IMR-90 (cell line): Measurements from ENCODE around the gene GNAI1. TPM values are rescaled to one million over a fixed set of nuclear protein-coding genes. Genes with fewer than 3 reads are reported as not detected.

Experiments used
- ATAC-seq: fragments of 200-7000 bp; cut with Tn5 transposase; 2 replicates; pipeline ENCODE4 v1.9.1; 2020; ENCODE audit warnings: low read depth, mild to moderate bottlenecking, moderate library complexity
- BruUV-seq: library from RNA; stranded (reverse); fragments of 400-500 nt; replicated peaks from 2 replicates; lab custom pipeline; 2021; lab: Mats Ljungman, UMichigan
- CTCF ChIA-PET: fragments of 300-600 bp; formaldehyde crosslinking; extraction: SDS; loops from one replicate; lab custom pipeline; 2021; ENCODE audit warnings: antibody characterized with exemption; lab: Yijun Ruan, JAX
- POLR2A ChIA-PET: fragments of 300-600 bp; sonication (Branson Sonifier 250); formaldehyde crosslinking; loops from one replicate; lab custom pipeline; 2022; ENCODE audit warnings: antibody characterized with exemption; ENCODE audit not compliant: unreplicated experiment; lab: Charles Lee
- DNase-seq: peaks from one replicate; pipeline ENCODE4 v3.0.0; 2013
- H2AFZ ChIP-seq: replicated peaks from 2 replicates; pipeline ENCODE3; 2013; ENCODE audit warnings: low read length, mild to moderate bottlenecking; ENCODE audit not compliant: poor library complexity
- H2AK5ac ChIP-seq: 2 replicates; pipeline ENCODE4 v1.6.1; 2013; ENCODE audit warnings: low read depth, low read length, inconsistent platforms
- H2AK9ac ChIP-seq: replicated peaks from 2 replicates; pipeline ENCODE3; 2013; ENCODE audit warnings: mild to moderate bottlenecking, low read depth, low read length, moderate library complexity; ENCODE audit not compliant: poor library complexity
- H2BK120ac ChIP-seq: 2 replicates; pipeline ENCODE4 v1.6.1; 2013; ENCODE audit warnings: low read depth, low read length, inconsistent platforms
- H2BK15ac ChIP-seq: 3 replicates; pipeline ENCODE4 v1.6.1; 2013; ENCODE audit warnings: low read depth, low read length, inconsistent platforms
- H2BK20ac ChIP-seq: 2 replicates; pipeline ENCODE4 v1.6.1; 2013; ENCODE audit warnings: low read depth, mild to moderate bottlenecking, inconsistent platforms, low read length, moderate library complexity
- H2BK5ac ChIP-seq: 2 replicates; pipeline ENCODE4 v1.6.1; 2013; ENCODE audit warnings: mild to moderate bottlenecking, low read depth, low read length, inconsistent platforms; ENCODE audit not compliant: poor library complexity, severe bottlenecking
- H3K14ac ChIP-seq: replicated peaks from 2 replicates; pipeline ENCODE4 v1.6.1; 2013; ENCODE audit warnings: low read depth, low read length, inconsistent platforms
- H3K18ac ChIP-seq: 2 replicates; pipeline ENCODE4 v1.6.1; 2013; ENCODE audit warnings: low read depth, low read length, control low read depth
- H3K23ac ChIP-seq: 2 replicates; pipeline ENCODE4 v1.6.1; 2013; ENCODE audit warnings: low read depth, low read length, inconsistent platforms
- H3K27ac ChIP-seq: 2 replicates; pipeline ENCODE4 v1.5.1; 2013; ENCODE audit warnings: mild to moderate bottlenecking, control low read depth, low read length; ENCODE audit not compliant: insufficient read depth
- H3K27me3 ChIP-seq: 2 replicates; pipeline ENCODE4 v1.6.1; 2013; ENCODE audit warnings: low read length; ENCODE audit not compliant: control insufficient read depth, insufficient read depth
- H3K36me3 ChIP-seq: 2 replicates; pipeline ENCODE4 v1.6.1; 2013; ENCODE audit warnings: low read length, mixed read lengths; ENCODE audit not compliant: control insufficient read depth, insufficient read depth
- H3K4ac ChIP-seq: 2 replicates; pipeline ENCODE4 v1.6.1; 2013; ENCODE audit warnings: low read depth, low read length, inconsistent platforms
- H3K4me1 ChIP-seq: 2 replicates; pipeline ENCODE4 v1.6.1; 2013; ENCODE audit warnings: low read length, mixed read lengths; ENCODE audit not compliant: control insufficient read depth, insufficient read depth
- H3K4me2 ChIP-seq: 2 replicates; pipeline ENCODE4 v1.6.1; 2013; ENCODE audit warnings: low read depth, mild to moderate bottlenecking, control low read depth, low read length, moderate library complexity
- H3K4me3 ChIP-seq: 2 replicates; pipeline ENCODE4 v1.5.1; 2013; ENCODE audit warnings: low read depth, mild to moderate bottlenecking, control low read depth, low read length, moderate library complexity; ENCODE audit not compliant: insufficient read depth
- H3K56ac ChIP-seq: 2 replicates; pipeline ENCODE4 v1.6.1; 2013; ENCODE audit warnings: low read length, inconsistent platforms; ENCODE audit not compliant: insufficient read depth; ENCODE audit errors: extremely low read depth
- H3K79me1 ChIP-seq, 2 experiments: 2 replicates each; pipeline ENCODE4 v1.6.1; 2013; ENCODE audit warnings: low read length in 2 of 2, inconsistent platforms in 1 of 2, low read depth in 1 of 2
- H3K9ac ChIP-seq: 2 replicates; pipeline ENCODE4 v1.6.1; 2013; ENCODE audit warnings: low read depth, low read length, control low read depth
- H3K9me1 ChIP-seq: 2 replicates; pipeline ENCODE4 v1.6.1; 2013; ENCODE audit warnings: low read length, inconsistent platforms; ENCODE audit not compliant: insufficient read depth
- H3K9me3 ChIP-seq: 2 replicates; pipeline ENCODE4 v1.6.1; 2013; ENCODE audit warnings: low read length; ENCODE audit not compliant: control insufficient read depth, insufficient read depth
- H4K20me1 ChIP-seq: 2 replicates; pipeline ENCODE4 v1.6.1; 2013; ENCODE audit warnings: low read length, inconsistent platforms; ENCODE audit not compliant: insufficient read depth
- H4K5ac ChIP-seq: 2 replicates; pipeline ENCODE4 v1.6.1; 2013; ENCODE audit warnings: mild to moderate bottlenecking, low read depth, low read length, control low read depth
- H4K8ac ChIP-seq, 2 experiments: 2 replicates each; pipeline ENCODE4 v1.6.1; 2013; ENCODE audit warnings: low read depth in 2 of 2, low read length in 2 of 2, control low read depth in 1 of 2, inconsistent platforms in 1 of 2
- H4K91ac ChIP-seq: 2 replicates; pipeline ENCODE4 v1.6.1; 2013; ENCODE audit warnings: low read depth, low read length, inconsistent platforms; ENCODE audit not compliant: insufficient read depth
- CEBPB ChIP-seq: IDR thresholded peaks from 2 replicates; pipeline ENCODE4 v1.6.1; 2012; ENCODE audit warnings: low read depth, low read length, improper control_type of control experiment
- MAFK ChIP-seq: IDR thresholded peaks from 2 replicates; pipeline ENCODE4 v1.6.1; 2012; ENCODE audit warnings: low read depth, low read length, improper control_type of control experiment
- WGBS, 2 experiments: methylation state at CpG; one replicate each; pipeline versions ENCODE4 v1.1.5 to v1.1.7; 2013; ENCODE audit warnings: missing lambda C conversion rate in 2 of 2; ENCODE audit not compliant: insufficient read length in 1 of 2; ENCODE audit errors: extremely low coverage in 2 of 2; 5-methylcytosine and 5-hydroxymethylcytosine counted together
- dilution Hi-C: fragments of 300-500 bp; cut with HindIII; formaldehyde crosslinking; loops from one replicate; pipeline ENCODE4 v1.14.3; 2018; ENCODE audit warnings: low sequenced_read_pairs; ENCODE audit not compliant: unreplicated experiment
- in situ Hi-C: fragments of 300-500 bp; cut with MboI; formaldehyde crosslinking; loops from 3 replicates; pipeline ENCODE4 v1.14.3; 2019; ENCODE audit warnings: low sequenced_read_pairs, inconsistent platforms, mixed read lengths
- intact Hi-C: fragments of 100-400 bp; cut with micrococcal nuclease; formaldehyde crosslinking; loops from 2 replicates; pipeline ENCODE4 v1.10.0; 2022
- polyA plus RNA-seq, 3 experiments: library from polyadenylated mRNA; depleted of rRNA; stranded (reverse); fragments of >200 nt; gene quantifications; 2 replicates each; pipeline ENCODE4 v1.2.3, GENCODE V29; 2012; ENCODE audit warnings: low replicate concordance in 1 of 3
- total RNA-seq: library from RNA; depleted of rRNA; stranded (reverse); fragments of >200 nt; gene quantifications from 2 replicates; pipeline ENCODE4 v1.2.3, GENCODE V29; 2012

The GNAI1 gene
- total and polyA plus RNA-seq, 2 of the 4 experiments (the other 2 are of a cell fraction): 21.1 to 26.5 TPM

- no peaks in the 10 kb centered on the region; the same call in 1 of the 2 replicates for H3K4me1 ChIP-seq
- no peaks in the 10 kb centered on the region for H3K79me1 ChIP-seq
- ChIA-PET CTCF (no interaction called here), POLR2A (no interaction called here)
- H4K5ac ChIP-seq: no peak overlapping the region
- H3K4me2 ChIP-seq: no peak overlapping the region
- no peak for ATAC-seq
- in situ Hi-C loops (loop anchor here (25.0 kb wide), 1 partner anchor 564 kb away; no protein-coding TSS in a partner anchor), dilution Hi-C loops (no loop called here), intact Hi-C loops (loop anchor here (5.0 kb wide), 2 partner anchors 34 to 36 kb away; partner anchors contain the start of gene GNAI1)
- H2BK15ac ChIP-seq: no peak overlapping the region
- H3K27me3 ChIP-seq: no peaks in the 10 kb centered on the region
- H3K9me3 ChIP-seq: no peaks in the 10 kb centered on the region
- no peak overlapping the region for H3K27ac ChIP-seq
- H3K56ac ChIP-seq: no peak overlapping the region
- BruUV-seq: no TSS peak
- no peak overlapping the region for H2BK120ac ChIP-seq
- no peaks in the 10 kb centered on the region; the same call in 1 of the 2 replicates for H3K9me1 ChIP-seq
- H2AK5ac ChIP-seq: no peak overlapping the region
- no peak overlapping the region for H2BK20ac ChIP-seq
- H3K23ac ChIP-seq: no peak overlapping the region
- TF ChIP-seq MAFK: no peak
- 0 out of 2 replicates have a peak, but pooled peaks have one; percentile 24 for TF ChIP-seq CEBPB
- 98% methylated on average over 4 of the region's 6 CpGs; no CpG with 5 or more reads in 1 of the 2 experiments for WGBS, 2 experiments
- H2BK5ac ChIP-seq: no peak overlapping the region
- H3K9ac ChIP-seq: no peak overlapping the region
- H4K8ac ChIP-seq: no peak overlapping the region
- H4K91ac ChIP-seq: no peak overlapping the region
- H2AK9ac ChIP-seq: no peak overlapping the region
- DNase-seq: no peak
- H4K20me1 ChIP-seq: no peaks in the 10 kb centered on the region
- no peaks in the 10 kb centered on the region for H3K36me3 ChIP-seq
- H3K14ac ChIP-seq: no peak overlapping the region
- no peak overlapping the region for H2AFZ ChIP-seq
- no peak overlapping the region for H3K4ac ChIP-seq
- no peak overlapping the region for H3K4me3 ChIP-seq
- H3K18ac ChIP-seq: no peak overlapping the region
These were observed 35.8 kb upstream of the GNAI1 start for GRCh38 chr7:80098795-80099194.
